LNCaP clone FGC (cell line): ENCODE measurements around the gene APOC3.

ENCODE experiments used
- DNase-seq: peaks from one replicate; pipeline ENCODE4 v3.0.0-alpha.2; 2011; ENCODE audit warnings: low read depth
- H3K4me3 ChIP-seq: 2 replicates; pipeline ENCODE4 v1.5.1; 2011; ENCODE audit warnings: mild to moderate bottlenecking, low read depth, low read length, control low read depth
- TF ChIP-seq, protein P1 (sequence below): IDR thresholded peaks from 2 replicates; pipeline ENCODE4 v1.5.1; 2012; ENCODE audit warnings: mild to moderate bottlenecking; ENCODE audit not compliant: control insufficient read depth, insufficient read depth; ENCODE audit errors: extremely low read depth

APOC3 gene

DNA sequence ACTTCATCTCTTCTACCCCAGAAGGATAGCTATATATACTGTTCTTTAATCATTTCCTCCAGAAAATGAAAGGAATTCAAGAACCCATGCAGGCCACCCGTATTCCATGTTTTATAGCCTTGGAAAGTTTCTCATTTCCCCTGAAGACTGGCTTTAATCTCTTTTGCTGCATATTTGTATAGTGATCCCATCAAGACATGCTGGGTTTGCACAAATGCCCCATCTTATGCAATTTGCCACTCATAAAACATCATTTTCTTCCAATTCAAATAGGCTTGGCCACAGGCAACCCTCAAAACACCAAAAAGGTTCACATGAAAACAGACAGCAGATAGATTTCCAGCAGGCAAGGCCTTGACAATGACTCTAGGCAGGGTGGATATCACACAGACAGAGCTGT is 36.0 kb downstream of the APOC3 start:
- H3K4me3 ChIP-seq = no peak overlapping the region
- no peak for DNase-seq
- TF ChIP-seq, protein P1, sequence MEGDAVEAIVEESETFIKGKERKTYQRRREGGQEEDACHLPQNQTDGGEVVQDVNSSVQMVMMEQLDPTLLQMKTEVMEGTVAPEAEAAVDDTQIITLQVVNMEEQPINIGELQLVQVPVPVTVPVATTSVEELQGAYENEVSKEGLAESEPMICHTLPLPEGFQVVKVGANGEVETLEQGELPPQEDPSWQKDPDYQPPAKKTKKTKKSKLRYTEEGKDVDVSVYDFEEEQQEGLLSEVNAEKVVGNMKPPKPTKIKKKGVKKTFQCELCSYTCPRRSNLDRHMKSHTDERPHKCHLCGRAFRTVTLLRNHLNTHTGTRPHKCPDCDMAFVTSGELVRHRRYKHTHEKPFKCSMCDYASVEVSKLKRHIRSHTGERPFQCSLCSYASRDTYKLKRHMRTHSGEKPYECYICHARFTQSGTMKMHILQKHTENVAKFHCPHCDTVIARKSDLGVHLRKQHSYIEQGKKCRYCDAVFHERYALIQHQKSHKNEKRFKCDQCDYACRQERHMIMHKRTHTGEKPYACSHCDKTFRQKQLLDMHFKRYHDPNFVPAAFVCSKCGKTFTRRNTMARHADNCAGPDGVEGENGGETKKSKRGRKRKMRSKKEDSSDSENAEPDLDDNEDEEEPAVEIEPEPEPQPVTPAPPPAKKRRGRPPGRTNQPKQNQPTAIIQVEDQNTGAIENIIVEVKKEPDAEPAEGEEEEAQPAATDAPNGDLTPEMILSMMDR = no peak

DNA sequence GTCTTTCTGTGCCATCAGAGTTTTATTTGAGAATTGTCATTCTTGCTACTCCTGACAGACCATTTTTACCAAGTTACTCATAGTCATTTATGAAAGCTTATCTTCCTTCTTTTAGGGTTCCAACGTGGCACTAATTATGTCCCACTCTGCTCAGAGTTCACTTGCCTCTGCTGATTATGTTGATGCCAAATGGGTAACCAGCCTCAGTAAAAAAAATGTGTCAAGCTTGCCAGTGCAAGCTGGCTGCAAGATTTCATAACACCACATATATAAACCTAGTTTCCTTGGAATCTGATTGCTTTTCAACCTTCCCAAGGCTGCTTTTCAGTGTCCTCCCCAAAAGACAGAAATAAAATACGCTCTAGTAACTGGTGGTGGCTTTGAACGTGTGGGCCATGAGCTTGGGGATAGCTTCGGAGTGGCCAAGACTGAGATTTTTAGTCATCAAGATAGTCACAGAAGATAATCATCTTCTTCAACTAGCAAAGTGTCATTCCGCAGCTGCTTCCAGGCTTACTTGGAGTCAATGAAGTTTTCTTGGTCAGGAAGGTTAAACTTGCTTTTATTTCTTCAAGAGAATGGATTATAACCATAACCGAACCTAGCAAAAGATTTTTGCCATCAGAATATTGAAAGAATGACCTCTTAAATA is 37.2 kb downstream of the APOC3 start:
- no peak overlapping the region for H3K4me3 ChIP-seq
- no peak for DNase-seq
- TF ChIP-seq, protein P1 = no peak

DNA sequence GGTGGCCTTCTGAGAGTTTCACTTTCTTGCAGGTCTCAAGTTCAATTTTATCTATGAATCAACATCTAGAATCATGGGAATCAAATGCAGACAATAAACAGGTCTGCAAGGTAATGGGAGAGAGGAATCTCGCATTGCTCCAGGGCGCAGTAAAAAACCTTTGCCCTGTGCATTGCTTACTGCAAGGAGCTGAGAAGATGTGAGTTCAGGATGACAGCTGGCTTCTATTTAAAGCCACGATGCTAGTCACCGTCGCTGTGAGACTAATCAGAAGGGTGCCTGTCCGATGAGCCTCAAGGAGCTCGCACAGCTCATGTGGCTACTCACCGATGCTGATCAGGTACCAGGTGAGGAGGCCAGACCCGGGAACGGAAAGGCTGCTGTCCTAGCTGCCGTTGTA is 37.9 kb downstream of the APOC3 start:
- H3K4me3 ChIP-seq = no peak overlapping the region
- DNase-seq = no peak
- TF ChIP-seq, protein P1 = no peak

DNA sequence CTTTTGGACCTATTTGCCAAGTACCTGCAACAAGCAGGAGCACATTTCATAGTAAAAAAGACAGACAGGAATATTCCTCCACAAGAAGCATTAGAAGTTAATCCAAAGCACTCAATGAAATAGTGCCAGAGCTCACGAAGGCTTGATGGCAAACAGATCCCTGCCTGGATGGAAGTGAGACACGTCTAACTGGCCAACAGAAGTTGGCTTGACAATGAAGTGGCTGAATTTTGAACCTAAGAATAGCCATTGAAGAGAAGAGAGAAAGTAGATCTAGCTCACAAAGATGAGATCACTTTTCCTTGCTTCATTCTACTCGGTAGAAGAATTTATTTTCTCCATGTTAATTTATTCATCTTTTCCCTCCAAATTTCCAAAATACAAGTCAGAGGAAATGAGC is 38.4 kb downstream of the APOC3 start:
- H3K4me3 ChIP-seq = no peak overlapping the region
- TF ChIP-seq, protein P1 = no peak
- DNase-seq = no peak

DNA sequence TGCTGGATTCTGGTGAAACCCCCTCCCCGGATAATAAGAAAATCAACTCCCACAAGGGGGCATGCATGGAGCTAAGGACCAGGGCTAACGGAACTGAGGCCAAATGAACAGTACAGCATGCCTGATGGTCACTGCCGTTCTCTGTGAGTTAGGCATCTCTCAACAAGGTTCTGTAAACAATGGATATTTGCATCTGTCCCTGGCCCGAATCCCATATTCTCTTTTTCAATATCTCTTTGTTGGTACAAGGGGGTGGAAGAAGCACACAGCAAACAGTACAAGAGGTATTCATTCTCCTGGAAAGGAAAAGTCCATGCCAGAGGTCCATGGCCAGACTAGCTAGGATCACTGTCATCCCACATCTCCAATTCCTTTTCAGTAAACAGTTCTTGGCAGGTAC is 39.9 kb downstream of the APOC3 start:
- no peak overlapping the region for H3K4me3 ChIP-seq
- TF ChIP-seq, protein P1 = no peak
- peak; percentile 89 for DNase-seq

DNA sequence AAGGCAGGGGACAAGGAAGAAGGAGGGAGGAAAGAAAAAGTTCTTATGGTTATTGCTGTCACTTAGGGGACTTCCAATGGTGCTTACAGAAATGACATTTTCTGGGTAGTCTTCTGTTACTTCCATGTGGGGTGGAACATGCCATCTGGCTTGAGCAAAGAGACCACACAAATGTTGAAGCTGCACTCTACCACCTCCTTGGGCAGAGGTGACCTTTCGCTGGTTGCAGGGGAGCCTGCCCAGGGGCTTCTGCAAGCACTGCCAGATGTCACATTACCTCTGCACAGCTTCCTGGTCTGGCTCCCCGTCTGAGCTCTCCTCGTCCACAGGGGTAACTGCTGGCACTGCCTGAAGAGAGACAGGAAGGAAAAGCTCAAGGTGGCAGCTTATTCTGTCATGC is 40.3 kb downstream of the APOC3 start:
- no peak overlapping the region for H3K4me3 ChIP-seq
- DNase-seq = no peak
- TF ChIP-seq, protein P1 = no peak

DNA sequence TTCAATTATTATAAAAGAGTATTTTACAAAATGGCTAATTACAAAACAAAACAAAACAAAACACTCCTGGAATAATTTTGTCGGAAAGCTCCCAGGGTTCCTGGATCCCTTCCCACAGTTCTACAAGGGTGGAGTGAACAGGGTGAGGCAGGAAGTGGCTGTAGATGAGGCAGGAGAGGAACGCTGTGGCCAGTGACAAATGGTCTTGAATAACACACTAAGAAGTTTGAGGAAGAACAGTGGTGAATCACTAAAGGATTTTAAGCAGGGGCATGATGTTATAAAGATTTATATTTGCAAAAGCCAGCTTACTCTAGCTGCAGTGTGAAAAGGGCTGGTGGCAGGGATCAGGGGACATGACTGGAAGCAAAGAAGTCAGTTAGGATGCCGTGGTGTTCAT is 41.5 kb downstream of the APOC3 start:
- TF ChIP-seq, protein P1 = no peak
- H3K4me3 ChIP-seq = no peak overlapping the region
- no peak for DNase-seq
